Thyroid gland (tissue), 4 donors: ENCODE results near the gene VWA3B. TPM values are rescaled to one million over a fixed set of nuclear protein-coding genes. Genes with fewer than 3 reads are reported as not detected.

Experiments used
- DNase-seq, 2 donors: peaks; one replicate each; pipeline ENCODE4 v3.0.0-alpha.2; 2019
- H3K27ac ChIP-seq, 3 donors: fragments of 200-600 bp; sonication (generic); 1 replicate in 2 of 3; 2 replicates in 1 of 3; pipeline ENCODE4 v1.5.1; 2016 to 2019; ENCODE audit warnings: mild to moderate bottlenecking in 1 of 3, moderate library complexity in 1 of 3
- H3K27me3 ChIP-seq: fragments of 200-600 bp; sonication (generic); one replicate; pipeline ENCODE4 v1.5.1; 2019
- H3K36me3 ChIP-seq, 2 donors: fragments of 200-600 bp; sonication (generic); one replicate each; pipeline ENCODE4 v1.5.1; 2016 to 2019
- H3K4me1 ChIP-seq, 2 donors: fragments of 200-600 bp; sonication (generic); one replicate each; pipeline ENCODE4 v1.5.1; 2017 to 2019
- H3K4me3 ChIP-seq, 3 donors: fragments of 200-600 bp; sonication (generic); replicated peaks in 1 of 3; 1 replicate in 2 of 3; 2 replicates in 1 of 3; pipeline ENCODE4 v1.5.1; 2016; ENCODE audit warnings: mild to moderate bottlenecking in 1 of 3
- H3K9me3 ChIP-seq: fragments of 200-600 bp; sonication (generic); one replicate; pipeline ENCODE4 v1.5.1; 2017
- CTCF ChIP-seq, 6 experiments: fragments of 200-600 bp in 3 of 6; fragments of 450-650 bp in 3 of 6; sonication (generic) in 3 of 6; IDR thresholded peaks; one replicate each; pipeline ENCODE4 v1.5.1; 2016 to 2019; ENCODE audit warnings: antibody characterized with exemption in 6 of 6, mild to moderate bottlenecking in 2 of 6, inconsistent platforms in 1 of 6, moderate library complexity in 1 of 6
- POLR2A ChIP-seq, 2 donors: fragments of 450-650 bp; IDR thresholded peaks; one replicate each; pipeline ENCODE4 v1.6.1; 2017; ENCODE audit warnings: antibody characterized with exemption in 2 of 2, mild to moderate bottlenecking in 2 of 2, moderate library complexity in 1 of 2
- WGBS, 2 donors: methylation state at CpG; one replicate each; pipeline ENCODE4 v1.1.5; 2017; 5-methylcytosine and 5-hydroxymethylcytosine counted together
- intact Hi-C: fragments of 100-400 bp; cut with DNase I; formaldehyde crosslinking; loops from one replicate; pipeline ENCODE4 v1.15.1; 2023
- total RNA-seq, 4 donors: library from RNA; depleted of rRNA; stranded (reverse); fragments of >200 nt; gene quantifications; one replicate each; pipeline ENCODE4 v1.2.3, GENCODE V29; 2016

VWA3B gene
- total RNA-seq, 4 donors from 2014 or later: 0.81 TPM; not detected in 3

- Histone ChIP-seq H3K27me3 (no peaks in the 10 kb centered on the region), H3K4me1 (no peaks in the 10 kb centered on the region), H3K9me3 (no peaks in the 10 kb centered on the region), H3K4me3 (no peak overlapping the region), H3K27ac (no peak overlapping the region), H3K36me3 (no peaks in the 10 kb centered on the region)
- DNase-seq: no peak
- intact Hi-C loops: no loop called here
- WGBS, 2 donors: 66 to 71% methylated on average over 6 of the region's 6 CpGs
- TF ChIP-seq POLR2A (IDR thresholded peaks at IDR 0.05) (no peak), CTCF (IDR thresholded peaks at IDR 0.05) (no peak)
These were observed 27.8 kb downstream of the VWA3B start for GRCh38 chr2:98114643-98115330.

GRCh38 chr2:98118161-98118560 is 31.2 kb downstream of the VWA3B start:
- TF ChIP-seq POLR2A (IDR thresholded peaks at IDR 0.05) (no peak), CTCF (IDR thresholded peaks at IDR 0.05) (no peak)
- DNase-seq: no peak
- Histone ChIP-seq H3K9me3 (no peaks in the 10 kb centered on the region), H3K36me3 (no peaks in the 10 kb centered on the region), H3K4me1 (no peaks in the 10 kb centered on the region), H3K4me3 (no peak overlapping the region), H3K27me3 (no peaks in the 10 kb centered on the region), H3K27ac (no peak overlapping the region)
- intact Hi-C loops: no loop called here
- 82 to 83% methylated on average over 4 of the region's 4 CpGs for WGBS, 2 donors

GRCh38 chr2:98118852-98119251 is 31.9 kb downstream of the VWA3B start:
- H3K36me3 ChIP-seq: no peaks in the 10 kb centered on the region
- no peak overlapping the region for H3K4me3 ChIP-seq
- no peaks in the 10 kb centered on the region for H3K27me3 ChIP-seq
- no peaks in the 10 kb centered on the region for H3K4me1 ChIP-seq
- H3K27ac ChIP-seq: no peak overlapping the region
- no peaks in the 10 kb centered on the region for H3K9me3 ChIP-seq
- TF ChIP-seq CTCF (IDR thresholded peaks at IDR 0.05): no peak
- TF ChIP-seq POLR2A (IDR thresholded peaks at IDR 0.05): no peak
- no peak for DNase-seq
- 52 to 56% methylated on average over 2 of the region's 2 CpGs for WGBS, 2 donors
- intact Hi-C loops: no loop called here

- WGBS, 2 donors: 25 to 30% methylated on average over 8 of the region's 8 CpGs
- H3K27ac ChIP-seq: no peak overlapping the region
- intact Hi-C loops: no loop called here
These were observed 34.2 kb downstream of the VWA3B start for GRCh38 chr2:98121149-98121548.

More at GRCh38 chr2:98121149-98121548, 34.2 kb downstream of the VWA3B start:
- peak; percentile 62 to 64 for DNase-seq
- no peaks in the 10 kb centered on the region for H3K36me3 ChIP-seq
- H3K4me3 ChIP-seq: no peak overlapping the region
- H3K9me3 ChIP-seq: no peaks in the 10 kb centered on the region
- no peaks in the 10 kb centered on the region for H3K4me1 ChIP-seq
- H3K27me3 ChIP-seq: no peaks in the 10 kb centered on the region
- TF ChIP-seq CTCF (IDR thresholded peaks at IDR 0.05): no peak
- TF ChIP-seq POLR2A (IDR thresholded peaks at IDR 0.05): no peak
